C4-2B (cell line): ENCODE data around the gene TRPC4AP.

Source experiments
- ZFX ChIP-seq: fragments of 450-650 bp; IDR thresholded peaks from 2 replicates; pipeline ENCODE4 v1.6.1; 2017
- TF ChIP-seq, protein P1 (sequence below): fragments of 450-650 bp; conservative IDR thresholded peaks from 2 replicates; pipeline ENCODE4 v1.5.1; 2017; ENCODE audit warnings: mild to moderate bottlenecking

DNA sequence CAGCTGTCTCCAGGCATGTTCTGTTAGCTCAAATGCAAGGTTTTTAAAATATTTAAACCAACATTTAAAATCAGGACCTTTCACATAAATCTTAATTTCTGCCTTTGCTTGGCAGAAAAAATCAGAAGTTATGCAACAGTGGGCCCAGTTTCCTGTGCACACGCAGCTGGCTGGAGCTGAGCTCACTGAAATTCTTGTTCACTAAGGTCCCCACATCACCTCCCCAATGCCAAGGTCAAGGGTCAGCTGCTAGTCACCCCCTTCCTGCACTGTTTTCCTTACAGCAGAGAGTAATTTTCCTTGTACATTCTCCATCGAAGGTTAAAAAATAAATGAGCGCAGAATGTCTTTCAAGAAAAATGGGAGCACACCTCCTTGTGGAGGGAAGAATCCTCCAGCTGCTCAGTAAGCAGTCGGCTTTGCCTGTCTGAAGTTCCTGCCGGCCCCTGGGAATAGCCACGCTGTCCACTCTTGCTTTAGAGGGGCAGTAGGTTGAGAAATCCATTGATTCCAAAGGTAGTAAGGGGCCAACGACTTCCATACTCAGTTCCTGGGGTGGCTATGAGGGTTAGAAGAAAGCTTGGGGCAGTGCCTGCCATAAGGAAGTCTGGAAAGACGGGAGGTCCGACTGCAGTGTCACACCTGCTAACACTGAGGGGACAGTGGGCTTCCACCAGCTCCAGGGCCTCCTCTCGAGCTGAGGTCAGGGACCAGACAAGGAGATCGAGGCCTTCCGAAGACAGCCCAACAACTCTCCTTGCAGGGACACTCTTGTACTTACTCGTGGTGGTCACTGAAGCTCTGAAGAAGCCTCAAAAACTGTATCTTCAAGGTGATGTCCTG, 80.2 kb downstream of the TRPC4AP start:
- TF ChIP-seq, protein P1, sequence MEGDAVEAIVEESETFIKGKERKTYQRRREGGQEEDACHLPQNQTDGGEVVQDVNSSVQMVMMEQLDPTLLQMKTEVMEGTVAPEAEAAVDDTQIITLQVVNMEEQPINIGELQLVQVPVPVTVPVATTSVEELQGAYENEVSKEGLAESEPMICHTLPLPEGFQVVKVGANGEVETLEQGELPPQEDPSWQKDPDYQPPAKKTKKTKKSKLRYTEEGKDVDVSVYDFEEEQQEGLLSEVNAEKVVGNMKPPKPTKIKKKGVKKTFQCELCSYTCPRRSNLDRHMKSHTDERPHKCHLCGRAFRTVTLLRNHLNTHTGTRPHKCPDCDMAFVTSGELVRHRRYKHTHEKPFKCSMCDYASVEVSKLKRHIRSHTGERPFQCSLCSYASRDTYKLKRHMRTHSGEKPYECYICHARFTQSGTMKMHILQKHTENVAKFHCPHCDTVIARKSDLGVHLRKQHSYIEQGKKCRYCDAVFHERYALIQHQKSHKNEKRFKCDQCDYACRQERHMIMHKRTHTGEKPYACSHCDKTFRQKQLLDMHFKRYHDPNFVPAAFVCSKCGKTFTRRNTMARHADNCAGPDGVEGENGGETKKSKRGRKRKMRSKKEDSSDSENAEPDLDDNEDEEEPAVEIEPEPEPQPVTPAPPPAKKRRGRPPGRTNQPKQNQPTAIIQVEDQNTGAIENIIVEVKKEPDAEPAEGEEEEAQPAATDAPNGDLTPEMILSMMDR: no peak
- no peak for TF ChIP-seq ZFX
